IMR-90 (cell line): ENCODE data around the gene COA1. TPM values are rescaled to one million over a fixed set of nuclear protein-coding genes. Genes with fewer than 3 reads are reported as not detected.
"Not testable (repeated sequence)": the region's sequence is repeated elsewhere in the genome, so short reads cannot be mapped to it uniquely, and the experiment has no call there.

Experiments used
- ATAC-seq: fragments of 200-7000 bp; cut with Tn5 transposase; 2 replicates; pipeline ENCODE4 v1.9.1; 2020; ENCODE audit warnings: low read depth, mild to moderate bottlenecking, moderate library complexity
- BruUV-seq: library from RNA; stranded (reverse); fragments of 400-500 nt; replicated peaks from 2 replicates; lab custom pipeline; 2021; lab: Mats Ljungman, UMichigan
- CTCF ChIA-PET: fragments of 300-600 bp; formaldehyde crosslinking; extraction: SDS; loops from one replicate; lab custom pipeline; 2021; ENCODE audit warnings: antibody characterized with exemption; lab: Yijun Ruan, JAX
- POLR2A ChIA-PET: fragments of 300-600 bp; sonication (Branson Sonifier 250); formaldehyde crosslinking; loops from one replicate; lab custom pipeline; 2022; ENCODE audit warnings: antibody characterized with exemption; ENCODE audit not compliant: unreplicated experiment; lab: Charles Lee
- DNase-seq: peaks from one replicate; pipeline ENCODE4 v3.0.0; 2013
- H2AFZ ChIP-seq: replicated peaks from 2 replicates; pipeline ENCODE3; 2013; ENCODE audit warnings: low read length, mild to moderate bottlenecking; ENCODE audit not compliant: poor library complexity
- H2AK5ac ChIP-seq: 2 replicates; pipeline ENCODE4 v1.6.1; 2013; ENCODE audit warnings: low read depth, low read length, inconsistent platforms
- H2AK9ac ChIP-seq: replicated peaks from 2 replicates; pipeline ENCODE3; 2013; ENCODE audit warnings: mild to moderate bottlenecking, low read depth, low read length, moderate library complexity; ENCODE audit not compliant: poor library complexity
- H2BK120ac ChIP-seq: 2 replicates; pipeline ENCODE4 v1.6.1; 2013; ENCODE audit warnings: low read depth, low read length, inconsistent platforms
- H2BK15ac ChIP-seq: 3 replicates; pipeline ENCODE4 v1.6.1; 2013; ENCODE audit warnings: low read depth, low read length, inconsistent platforms
- H2BK20ac ChIP-seq: 2 replicates; pipeline ENCODE4 v1.6.1; 2013; ENCODE audit warnings: low read depth, mild to moderate bottlenecking, inconsistent platforms, low read length, moderate library complexity
- H2BK5ac ChIP-seq: 2 replicates; pipeline ENCODE4 v1.6.1; 2013; ENCODE audit warnings: mild to moderate bottlenecking, low read depth, low read length, inconsistent platforms; ENCODE audit not compliant: poor library complexity, severe bottlenecking
- H3K14ac ChIP-seq: replicated peaks from 2 replicates; pipeline ENCODE4 v1.6.1; 2013; ENCODE audit warnings: low read depth, low read length, inconsistent platforms
- H3K18ac ChIP-seq: 2 replicates; pipeline ENCODE4 v1.6.1; 2013; ENCODE audit warnings: low read depth, low read length, control low read depth
- H3K23ac ChIP-seq: 2 replicates; pipeline ENCODE4 v1.6.1; 2013; ENCODE audit warnings: low read depth, low read length, inconsistent platforms
- H3K27ac ChIP-seq: 2 replicates; pipeline ENCODE4 v1.5.1; 2013; ENCODE audit warnings: mild to moderate bottlenecking, control low read depth, low read length; ENCODE audit not compliant: insufficient read depth
- H3K27me3 ChIP-seq: 2 replicates; pipeline ENCODE4 v1.6.1; 2013; ENCODE audit warnings: low read length; ENCODE audit not compliant: control insufficient read depth, insufficient read depth
- H3K36me3 ChIP-seq: 2 replicates; pipeline ENCODE4 v1.6.1; 2013; ENCODE audit warnings: low read length, mixed read lengths; ENCODE audit not compliant: control insufficient read depth, insufficient read depth
- H3K4ac ChIP-seq: 2 replicates; pipeline ENCODE4 v1.6.1; 2013; ENCODE audit warnings: low read depth, low read length, inconsistent platforms
- H3K4me1 ChIP-seq: 2 replicates; pipeline ENCODE4 v1.6.1; 2013; ENCODE audit warnings: low read length, mixed read lengths; ENCODE audit not compliant: control insufficient read depth, insufficient read depth
- H3K4me2 ChIP-seq: 2 replicates; pipeline ENCODE4 v1.6.1; 2013; ENCODE audit warnings: low read depth, mild to moderate bottlenecking, control low read depth, low read length, moderate library complexity
- H3K4me3 ChIP-seq: 2 replicates; pipeline ENCODE4 v1.5.1; 2013; ENCODE audit warnings: low read depth, mild to moderate bottlenecking, control low read depth, low read length, moderate library complexity; ENCODE audit not compliant: insufficient read depth
- H3K56ac ChIP-seq: 2 replicates; pipeline ENCODE4 v1.6.1; 2013; ENCODE audit warnings: low read length, inconsistent platforms; ENCODE audit not compliant: insufficient read depth; ENCODE audit errors: extremely low read depth
- H3K79me1 ChIP-seq, 2 experiments: 2 replicates each; pipeline ENCODE4 v1.6.1; 2013; ENCODE audit warnings: low read length in 2 of 2, inconsistent platforms in 1 of 2, low read depth in 1 of 2
- H3K9ac ChIP-seq: 2 replicates; pipeline ENCODE4 v1.6.1; 2013; ENCODE audit warnings: low read depth, low read length, control low read depth
- H3K9me1 ChIP-seq: 2 replicates; pipeline ENCODE4 v1.6.1; 2013; ENCODE audit warnings: low read length, inconsistent platforms; ENCODE audit not compliant: insufficient read depth
- H3K9me3 ChIP-seq: 2 replicates; pipeline ENCODE4 v1.6.1; 2013; ENCODE audit warnings: low read length; ENCODE audit not compliant: control insufficient read depth, insufficient read depth
- H4K20me1 ChIP-seq: 2 replicates; pipeline ENCODE4 v1.6.1; 2013; ENCODE audit warnings: low read length, inconsistent platforms; ENCODE audit not compliant: insufficient read depth
- H4K5ac ChIP-seq: 2 replicates; pipeline ENCODE4 v1.6.1; 2013; ENCODE audit warnings: mild to moderate bottlenecking, low read depth, low read length, control low read depth
- H4K8ac ChIP-seq, 2 experiments: 2 replicates each; pipeline ENCODE4 v1.6.1; 2013; ENCODE audit warnings: low read depth in 2 of 2, low read length in 2 of 2, control low read depth in 1 of 2, inconsistent platforms in 1 of 2
- H4K91ac ChIP-seq: 2 replicates; pipeline ENCODE4 v1.6.1; 2013; ENCODE audit warnings: low read depth, low read length, inconsistent platforms; ENCODE audit not compliant: insufficient read depth
- WGBS, 2 experiments: methylation state at CpG; one replicate each; pipeline versions ENCODE4 v1.1.5 to v1.1.7; 2013; ENCODE audit warnings: missing lambda C conversion rate in 2 of 2; ENCODE audit not compliant: insufficient read length in 1 of 2; ENCODE audit errors: extremely low coverage in 2 of 2; 5-methylcytosine and 5-hydroxymethylcytosine counted together
- dilution Hi-C: fragments of 300-500 bp; cut with HindIII; formaldehyde crosslinking; loops from one replicate; pipeline ENCODE4 v1.14.3; 2018; ENCODE audit warnings: low sequenced_read_pairs; ENCODE audit not compliant: unreplicated experiment
- in situ Hi-C: fragments of 300-500 bp; cut with MboI; formaldehyde crosslinking; loops from 3 replicates; pipeline ENCODE4 v1.14.3; 2019; ENCODE audit warnings: low sequenced_read_pairs, inconsistent platforms, mixed read lengths
- intact Hi-C: fragments of 100-400 bp; cut with micrococcal nuclease; formaldehyde crosslinking; loops from 2 replicates; pipeline ENCODE4 v1.10.0; 2022
- polyA plus RNA-seq, 3 experiments: library from polyadenylated mRNA; depleted of rRNA; stranded (reverse); fragments of >200 nt; gene quantifications; 2 replicates each; pipeline ENCODE4 v1.2.3, GENCODE V29; 2012; ENCODE audit warnings: low replicate concordance in 1 of 3
- total RNA-seq: library from RNA; depleted of rRNA; stranded (reverse); fragments of >200 nt; gene quantifications from 2 replicates; pipeline ENCODE4 v1.2.3, GENCODE V29; 2012

COA1 gene
- total and polyA plus RNA-seq, 2 of the 4 experiments (the other 2 are of a cell fraction) = 34.2 to 59.5 TPM

DNA sequence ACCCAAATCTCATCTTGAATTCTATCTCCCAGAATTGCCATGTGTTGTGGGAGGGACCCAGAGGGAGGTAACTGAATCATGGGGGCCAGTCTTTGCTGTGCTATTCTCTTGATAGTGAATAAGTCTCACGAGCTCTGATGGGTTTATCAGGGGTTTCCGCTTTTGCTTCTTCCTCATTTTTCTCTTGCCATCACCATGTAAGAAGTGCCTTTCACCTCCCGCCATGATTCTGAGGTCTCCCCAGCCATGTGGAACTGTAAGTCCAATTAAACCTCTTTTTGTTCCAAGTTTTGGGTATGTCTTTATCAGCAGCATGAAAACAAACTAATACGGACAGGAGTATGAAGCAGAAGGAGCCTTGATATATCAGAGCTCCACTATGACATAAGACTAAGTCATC is 41.5 kb downstream of the COA1 start:
- ATAC-seq, H4K5ac ChIP-seq, H3K27ac ChIP-seq, H2AK5ac ChIP-seq, H2BK5ac ChIP-seq, H3K23ac ChIP-seq, H4K8ac ChIP-seq, H2BK120ac ChIP-seq, H3K9ac ChIP-seq, dilution Hi-C loops, H3K4me1 ChIP-seq, H3K27me3 ChIP-seq, H3K9me1 ChIP-seq, H3K9me3 ChIP-seq, H3K4me3 ChIP-seq, H3K14ac ChIP-seq, H4K20me1 ChIP-seq, intact Hi-C loops, H2BK15ac ChIP-seq, H3K18ac ChIP-seq, H2AFZ ChIP-seq, POLR2A ChIA-PET, DNase-seq, H3K4me2 ChIP-seq, H2BK20ac ChIP-seq, H4K91ac ChIP-seq, in situ Hi-C loops, BruUV-seq, H2AK9ac ChIP-seq, H3K36me3 ChIP-seq, H3K4ac ChIP-seq, H3K56ac ChIP-seq: not testable (repeated sequence)
- WGBS, 2 experiments = no CpG with 5 or more reads among the region's 4 CpGs
- H3K79me1 ChIP-seq = peaks cover 27 to 50% of the 10 kb centered on the region in 2 experiments
- CTCF ChIA-PET = interaction anchor here (1.4 to 1.5 kb wide), 2 partner anchors 10 to 13 kb away, joined by 4 read pairs; no protein-coding TSS in a partner anchor
